ENCODE measurements around the gene NTF3. TPM values are rescaled to one million over a fixed set of nuclear protein-coding genes. Genes with fewer than 3 reads are reported as not detected.

Gene NTF3
- total RNA-seq, 1 donor from 2014 or later: 2.1 TPM

DNA sequence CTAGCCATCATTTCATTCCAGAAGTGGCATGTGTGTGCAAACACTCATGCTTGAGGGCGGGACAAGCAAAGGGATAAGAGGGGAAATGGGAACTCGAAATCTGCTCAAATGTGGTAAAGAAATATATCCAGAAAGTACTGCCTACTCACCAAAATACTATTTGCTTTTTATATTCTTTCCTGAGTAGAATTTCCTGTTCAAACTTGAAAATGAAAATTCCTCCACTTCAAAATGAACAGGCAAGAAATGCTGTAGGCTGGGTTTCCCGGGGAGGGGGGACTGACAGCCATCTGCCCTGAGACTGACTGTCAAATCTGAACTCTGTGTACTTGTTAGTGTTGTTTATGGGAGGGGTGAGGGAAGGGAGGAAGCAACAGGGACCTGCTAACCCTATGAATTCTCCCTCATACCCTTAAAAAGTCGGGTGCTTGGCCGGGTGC lies 34.6 kb downstream of the NTF3 start:
- TF ChIP-seq, protein P1, sequence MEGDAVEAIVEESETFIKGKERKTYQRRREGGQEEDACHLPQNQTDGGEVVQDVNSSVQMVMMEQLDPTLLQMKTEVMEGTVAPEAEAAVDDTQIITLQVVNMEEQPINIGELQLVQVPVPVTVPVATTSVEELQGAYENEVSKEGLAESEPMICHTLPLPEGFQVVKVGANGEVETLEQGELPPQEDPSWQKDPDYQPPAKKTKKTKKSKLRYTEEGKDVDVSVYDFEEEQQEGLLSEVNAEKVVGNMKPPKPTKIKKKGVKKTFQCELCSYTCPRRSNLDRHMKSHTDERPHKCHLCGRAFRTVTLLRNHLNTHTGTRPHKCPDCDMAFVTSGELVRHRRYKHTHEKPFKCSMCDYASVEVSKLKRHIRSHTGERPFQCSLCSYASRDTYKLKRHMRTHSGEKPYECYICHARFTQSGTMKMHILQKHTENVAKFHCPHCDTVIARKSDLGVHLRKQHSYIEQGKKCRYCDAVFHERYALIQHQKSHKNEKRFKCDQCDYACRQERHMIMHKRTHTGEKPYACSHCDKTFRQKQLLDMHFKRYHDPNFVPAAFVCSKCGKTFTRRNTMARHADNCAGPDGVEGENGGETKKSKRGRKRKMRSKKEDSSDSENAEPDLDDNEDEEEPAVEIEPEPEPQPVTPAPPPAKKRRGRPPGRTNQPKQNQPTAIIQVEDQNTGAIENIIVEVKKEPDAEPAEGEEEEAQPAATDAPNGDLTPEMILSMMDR (conservative IDR thresholded peaks at IDR 0.05; ENCODE audit: low read depth, low read length): no peak
- no peak overlapping the region for H3K4me3 ChIP-seq (ENCODE audit: low read depth, low read length)
- DNase-seq (ENCODE audit: low read depth): no peak

DNA sequence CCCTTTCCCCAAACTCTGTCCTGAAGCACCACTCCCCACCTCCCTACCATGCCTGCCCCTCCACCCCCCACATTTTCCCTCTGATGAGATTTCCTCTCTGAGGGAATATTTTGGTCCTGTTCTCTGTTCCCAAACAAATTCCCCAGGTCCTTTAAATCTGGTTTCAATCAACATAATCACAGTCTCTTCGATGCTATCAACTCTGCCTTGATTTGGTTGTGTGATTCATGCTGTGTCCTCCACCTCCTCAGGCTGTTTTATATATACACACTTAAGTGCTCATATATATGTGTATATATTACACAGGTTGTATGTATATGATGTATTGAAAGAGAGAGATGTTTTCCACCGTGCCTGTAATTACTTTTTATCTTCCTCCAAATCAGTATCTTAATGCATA lies 36.0 kb downstream of the NTF3 start:
- TF ChIP-seq, protein P1 (conservative IDR thresholded peaks at IDR 0.05; ENCODE audit: low read depth, low read length): no peak
- DNase-seq (ENCODE audit: low read depth): no peak
- no peak overlapping the region for H3K4me3 ChIP-seq (ENCODE audit: low read depth, low read length)

DNA sequence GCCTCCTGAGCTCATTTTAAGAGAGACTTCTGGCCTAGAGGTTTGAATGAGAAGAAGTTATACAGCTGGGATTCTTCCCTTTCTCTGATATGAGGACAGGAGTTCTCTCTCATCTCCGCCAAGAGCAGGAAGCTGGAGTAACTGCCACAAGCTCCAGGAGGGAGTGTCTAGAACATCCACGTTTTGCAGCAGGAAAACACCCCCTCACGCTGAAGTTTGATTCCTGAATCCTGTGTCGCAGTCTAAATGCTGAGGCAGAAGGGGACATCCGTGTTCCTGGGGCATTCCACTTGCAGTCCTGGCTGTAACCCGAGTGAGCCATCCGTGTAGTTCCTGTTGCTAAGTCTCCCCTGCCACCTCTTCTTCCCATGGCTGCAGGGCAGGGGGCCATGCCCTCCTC lies 38.3 kb downstream of the NTF3 start:
- no peak for DNase-seq (ENCODE audit: low read depth)
- no peak overlapping the region for H3K4me3 ChIP-seq (ENCODE audit: low read depth, low read length)
- TF ChIP-seq, protein P1 (conservative IDR thresholded peaks at IDR 0.05; ENCODE audit: low read depth, low read length): no peak

DNA sequence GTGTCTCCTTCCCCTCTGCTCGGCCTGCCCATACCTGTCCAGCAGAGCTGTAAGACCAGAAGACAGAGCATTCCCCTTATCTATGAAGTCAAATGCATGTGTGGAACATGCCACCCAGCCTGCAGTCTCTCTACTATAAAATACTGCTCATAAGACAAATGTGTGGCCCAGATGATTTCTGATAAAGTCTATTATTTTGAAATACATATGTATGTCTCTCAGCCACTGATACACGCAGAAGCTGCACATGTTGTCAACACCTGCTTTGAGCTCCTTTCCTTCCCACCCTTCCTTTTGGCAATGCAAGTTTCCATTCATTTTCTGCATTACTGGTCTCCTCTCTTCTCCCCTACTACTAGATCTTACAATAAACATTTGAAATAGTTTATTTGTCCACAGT lies 38.8 kb downstream of the NTF3 start:
- TF ChIP-seq, protein P1 (conservative IDR thresholded peaks at IDR 0.05; ENCODE audit: low read depth, low read length): no peak
- DNase-seq (ENCODE audit: low read depth): no peak

DNA sequence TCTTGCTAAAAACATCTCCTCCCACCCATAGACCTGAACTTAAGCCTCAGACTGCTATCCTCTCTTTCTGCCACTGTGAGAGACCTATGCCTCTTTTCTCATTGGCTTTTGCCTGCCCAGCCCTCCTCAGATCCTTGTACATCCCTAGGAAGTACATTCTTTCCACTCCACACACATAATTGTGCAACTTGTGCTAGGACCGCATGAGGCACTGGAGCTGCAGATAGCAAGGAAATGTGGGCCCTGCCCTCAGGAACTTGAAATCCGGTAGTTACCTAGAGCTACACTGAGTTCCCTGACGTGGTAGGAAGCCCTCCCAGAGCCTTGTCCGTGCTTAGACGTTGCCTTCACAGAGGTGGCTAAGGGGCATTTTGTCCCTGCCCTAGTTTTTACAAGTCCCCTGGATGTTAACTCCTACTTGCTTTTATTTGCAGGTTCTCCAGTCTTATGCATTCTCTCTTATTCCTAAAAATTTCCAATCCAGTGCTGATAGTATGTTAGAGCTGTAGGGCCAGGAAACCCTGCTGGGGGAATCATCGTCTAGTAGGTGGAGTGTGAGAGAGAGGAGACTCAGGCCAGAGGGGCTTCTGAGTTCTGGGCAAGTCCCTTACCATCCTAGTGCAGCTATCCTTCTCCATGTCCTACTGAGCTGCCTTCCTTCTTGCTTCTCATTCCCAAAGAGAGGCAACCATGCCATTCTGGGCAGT lies 41.3 kb downstream of the NTF3 start:
- TF ChIP-seq, protein P1 (conservative IDR thresholded peaks at IDR 0.05; ENCODE audit: low read depth, low read length): no peak
- no peak for DNase-seq (ENCODE audit: low read depth)

More for the DNA sequence above, 38.8 kb downstream of the NTF3 start:
- H3K4me3 ChIP-seq (ENCODE audit: low read depth, low read length): no peak overlapping the region

DNA sequence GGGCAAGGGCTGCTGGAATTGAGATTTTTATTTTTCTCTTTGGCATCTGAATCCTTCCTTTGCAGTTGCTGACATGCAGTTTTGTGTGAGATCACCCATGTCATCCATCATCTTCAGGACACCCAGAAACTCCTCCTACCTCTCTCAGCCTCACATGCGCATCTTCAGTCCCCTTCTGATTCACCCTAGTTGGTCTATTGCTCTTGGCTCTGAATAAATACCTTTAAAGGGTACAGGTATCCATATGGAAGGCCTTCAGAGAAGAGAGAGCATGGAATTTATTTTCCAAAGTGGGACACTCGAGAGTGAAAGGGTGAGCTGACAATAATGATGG lies 41.8 kb downstream of the NTF3 start:
- H3K4me3 ChIP-seq (ENCODE audit: low read depth, low read length): no peak overlapping the region
- DNase-seq (ENCODE audit: low read depth): no peak
- TF ChIP-seq, protein P1 (conservative IDR thresholded peaks at IDR 0.05; ENCODE audit: low read depth, low read length): no peak

More for the DNA sequence above, 41.3 kb downstream of the NTF3 start:
- H3K4me3 ChIP-seq (ENCODE audit: low read depth, low read length): no peak overlapping the region

DNA sequence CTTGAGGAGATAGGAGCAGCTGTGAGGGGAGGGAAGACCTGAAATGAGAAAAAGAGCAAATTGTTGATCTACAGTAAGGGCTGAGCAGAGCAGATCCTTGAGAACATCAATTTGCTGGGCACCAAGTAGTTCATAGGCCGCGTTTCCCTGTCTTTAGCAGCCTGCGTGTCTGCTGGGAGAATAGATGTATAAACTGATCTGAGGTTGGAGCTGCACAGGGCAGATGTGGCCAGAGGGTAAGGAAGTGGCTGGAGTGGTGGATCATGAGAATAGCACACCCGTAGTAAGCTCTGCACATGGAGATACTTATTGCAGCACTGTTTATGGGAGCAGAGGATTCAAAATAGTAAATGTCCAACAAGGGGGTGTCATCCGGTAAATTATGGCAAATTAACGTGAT lies 44.4 kb downstream of the NTF3 start:
- TF ChIP-seq, protein P1 (conservative IDR thresholded peaks at IDR 0.05; ENCODE audit: low read depth, low read length): no peak
- no peak for DNase-seq (ENCODE audit: low read depth)

More for the DNA sequence above, 44.4 kb downstream of the NTF3 start:
- H3K4me3 ChIP-seq (ENCODE audit: low read depth, low read length): no peak overlapping the region
